ENCODE results near the gene CD40.

CD40 gene

DNA sequence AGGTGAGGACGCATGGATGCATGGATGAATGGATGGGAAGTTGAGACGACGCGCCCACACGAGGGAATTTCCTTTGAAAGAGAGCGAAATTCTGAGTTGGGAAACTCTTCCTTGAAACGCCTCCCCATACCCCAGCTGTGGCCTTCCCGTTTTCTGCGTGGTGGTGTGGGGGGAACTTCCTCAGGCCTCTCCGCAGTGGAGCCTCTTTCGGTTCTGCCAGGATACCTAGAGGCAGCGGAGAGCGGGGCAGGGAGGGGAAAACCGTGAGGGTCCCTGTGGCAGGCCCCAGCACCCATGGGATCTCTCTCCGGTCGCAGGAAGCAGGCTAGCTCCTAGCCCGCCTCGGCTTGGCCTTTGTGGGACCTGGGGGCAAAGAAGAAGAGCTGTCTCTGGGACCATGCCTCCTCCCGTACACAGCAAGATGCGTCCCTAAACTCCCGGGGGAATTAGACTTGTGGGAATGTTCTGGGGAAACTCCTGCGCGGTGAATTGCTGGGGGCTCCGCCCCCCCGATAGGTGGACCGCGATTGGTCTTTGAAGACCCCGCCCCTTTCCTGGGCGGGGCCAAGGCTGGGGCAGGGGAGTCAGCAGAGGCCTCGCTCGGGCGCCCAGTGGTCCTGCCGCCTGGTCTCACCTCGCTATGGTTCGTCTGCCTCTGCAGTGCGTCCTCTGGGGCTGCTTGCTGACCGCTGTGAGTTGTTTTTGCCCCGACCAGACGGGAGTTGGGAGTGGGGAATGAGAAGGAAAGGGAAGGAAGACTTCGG lies at the start of gene CD40:
TSS of gene CD40 (plus strand) at position 611 of the 764 bp plus-strand sequence. CDS start at position 641, 30 bp downstream.
- DNase-seq: peak in 45 of 51 donors; percentile 3 to 67 (median 35)

DNA sequence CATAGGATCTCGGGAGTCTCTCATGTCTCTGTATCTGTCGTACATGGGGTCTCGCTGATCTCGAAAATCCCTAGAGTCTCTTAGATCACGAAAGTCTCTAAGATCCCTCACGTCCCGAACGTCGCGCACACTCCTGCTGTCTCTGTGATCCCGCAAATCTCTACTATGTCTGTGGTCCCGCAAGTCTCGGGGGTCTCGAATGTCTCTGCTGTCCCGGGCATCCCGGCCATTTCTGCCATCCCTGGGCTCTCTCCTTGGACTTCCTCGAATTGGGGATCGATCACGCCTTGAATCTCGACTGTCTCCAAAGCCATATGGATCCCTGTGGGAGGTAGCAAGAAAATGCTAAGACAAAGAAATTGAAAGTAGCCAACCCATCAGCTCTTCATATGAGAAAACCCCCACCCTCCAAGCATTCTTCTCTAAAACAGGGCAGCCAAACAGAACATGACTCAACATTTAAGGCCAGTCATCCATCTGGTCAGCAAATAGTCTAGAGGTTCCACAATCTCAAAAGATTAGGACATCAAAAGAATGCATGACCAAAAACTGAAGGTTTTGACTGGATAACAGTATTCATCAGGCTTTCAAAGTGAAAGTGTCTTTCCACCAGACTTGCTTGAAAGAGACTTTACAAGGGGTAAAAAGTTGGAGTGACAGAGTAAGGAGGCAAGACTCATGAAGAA lies 47.8 kb upstream of the CD40 start:
- DNase-seq: no peak

- no peak for DNase-seq
These were observed 46.5 kb upstream of the CD40 start for GRCh38 chr20:46071573-46071972.

GRCh38 chr20:46073024-46073423 lies 45.1 kb upstream of the CD40 start:
- no peak for DNase-seq

DNA sequence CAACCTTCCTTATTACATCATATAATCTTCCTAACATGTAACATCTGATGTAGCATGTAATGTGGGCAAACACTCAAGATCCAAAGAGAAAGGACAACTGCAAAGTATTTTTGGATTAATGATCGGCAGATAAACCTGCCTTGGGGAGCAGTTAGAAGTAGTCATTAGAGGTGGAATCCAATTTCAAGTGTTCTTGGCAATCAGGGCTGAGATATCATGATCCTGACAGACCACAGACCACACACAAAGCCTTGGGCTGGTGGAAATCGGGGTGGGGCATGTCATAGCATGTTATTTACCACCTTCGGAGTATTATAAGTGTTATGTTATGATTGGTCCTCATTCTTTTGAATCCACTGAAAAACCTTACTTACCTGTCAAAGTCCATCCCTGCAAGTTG lies 44.7 kb upstream of the CD40 start:
- DNase-seq: no peak

DNA sequence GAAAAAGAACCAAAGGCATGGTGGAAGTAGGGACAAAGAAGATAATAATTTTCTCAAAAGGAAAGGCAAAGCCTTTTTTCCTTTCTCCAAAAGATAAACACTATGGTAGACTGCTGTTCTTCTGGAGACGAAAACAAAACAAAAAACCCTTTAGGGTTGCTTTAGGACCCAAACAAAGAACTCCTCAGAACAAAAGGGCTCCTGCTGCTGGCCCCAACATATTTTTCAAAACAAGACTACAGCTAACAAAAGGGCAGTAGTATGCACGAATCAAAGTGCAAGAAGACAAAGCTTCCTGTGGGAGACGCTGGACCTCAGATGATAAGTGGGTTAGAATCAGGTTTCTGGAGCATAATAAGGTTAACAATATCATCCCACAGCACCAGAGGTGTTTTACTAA lies 44.1 kb upstream of the CD40 start:
- no peak for DNase-seq

GRCh38 chr20:46076806-46077205 lies 41.3 kb upstream of the CD40 start:
- DNase-seq: no peak

DNA sequence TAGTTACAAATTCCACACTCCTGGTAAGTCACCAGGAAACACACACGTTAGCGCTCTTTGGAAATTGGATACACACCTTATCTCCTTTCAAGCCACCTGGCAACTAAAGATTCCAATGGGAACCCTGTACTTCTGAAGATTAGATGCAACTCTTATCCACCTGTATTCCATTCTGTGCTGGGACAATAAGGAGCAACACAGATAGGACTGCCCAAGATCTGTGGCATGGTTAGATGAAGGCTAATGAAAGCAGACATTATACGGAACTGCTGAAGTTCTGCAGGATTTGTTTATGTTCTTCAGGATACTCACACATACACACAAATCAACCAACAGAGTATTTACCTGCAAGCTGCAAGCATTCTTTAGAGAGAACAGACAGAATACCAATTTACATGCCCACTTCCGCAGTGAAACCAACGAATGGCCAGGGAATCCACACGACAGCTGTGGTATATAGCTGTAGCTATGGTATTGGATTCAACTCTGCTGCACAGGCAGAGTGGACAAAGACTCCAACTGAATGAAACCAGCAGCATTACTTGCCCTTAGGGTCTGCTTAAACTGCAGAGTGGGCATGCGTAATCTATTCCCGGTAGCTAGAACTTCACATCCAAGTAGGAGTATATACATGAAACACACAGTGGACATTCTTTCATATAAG lies 40.3 kb upstream of the CD40 start:
- DNase-seq: no peak

GRCh38 chr20:46078954-46079353 lies 39.2 kb upstream of the CD40 start:
- DNase-seq: peak in 9 of 51 donors; percentile 11 to 30 (median 21)

- DNase-seq: no peak
These were observed 37.0 kb upstream of the CD40 start for GRCh38 chr20:46081074-46081473.

GRCh38 chr20:46083101-46083500 lies 35.0 kb upstream of the CD40 start:
- no peak for DNase-seq

- DNase-seq: no peak
These were observed 34.5 kb upstream of the CD40 start for GRCh38 chr20:46083531-46084061.

GRCh38 chr20:46084805-46085178 lies 33.3 kb upstream of the CD40 start:
- DNase-seq: no peak

GRCh38 chr20:46085179-46085851 lies 32.8 kb upstream of the CD40 start:
- no peak for DNase-seq

GRCh38 chr20:46087161-46087560 lies 31.0 kb upstream of the CD40 start:
- DNase-seq: peak in 1 of 51 donors; percentile 10

GRCh38 chr20:46088409-46089166 lies 29.5 kb upstream of the CD40 start:
- peak in 1 of 51 donors; percentile 46 for DNase-seq

DNA sequence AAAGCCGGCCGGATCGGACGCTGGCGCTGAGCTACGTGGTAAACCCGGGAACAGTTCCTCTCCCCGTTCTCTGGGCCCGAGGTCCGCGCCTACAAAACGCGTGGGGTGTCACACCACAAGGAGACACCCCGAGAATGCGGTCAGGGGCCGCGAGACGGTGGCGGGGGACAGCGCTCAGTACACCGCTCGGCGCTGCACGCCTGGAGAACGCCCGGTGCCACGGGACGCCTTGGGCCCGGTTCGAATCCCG lies 29.0 kb upstream of the CD40 start:
- peak in 7 of 51 donors; percentile 50 to 80 (median 69) for DNase-seq

DNA sequence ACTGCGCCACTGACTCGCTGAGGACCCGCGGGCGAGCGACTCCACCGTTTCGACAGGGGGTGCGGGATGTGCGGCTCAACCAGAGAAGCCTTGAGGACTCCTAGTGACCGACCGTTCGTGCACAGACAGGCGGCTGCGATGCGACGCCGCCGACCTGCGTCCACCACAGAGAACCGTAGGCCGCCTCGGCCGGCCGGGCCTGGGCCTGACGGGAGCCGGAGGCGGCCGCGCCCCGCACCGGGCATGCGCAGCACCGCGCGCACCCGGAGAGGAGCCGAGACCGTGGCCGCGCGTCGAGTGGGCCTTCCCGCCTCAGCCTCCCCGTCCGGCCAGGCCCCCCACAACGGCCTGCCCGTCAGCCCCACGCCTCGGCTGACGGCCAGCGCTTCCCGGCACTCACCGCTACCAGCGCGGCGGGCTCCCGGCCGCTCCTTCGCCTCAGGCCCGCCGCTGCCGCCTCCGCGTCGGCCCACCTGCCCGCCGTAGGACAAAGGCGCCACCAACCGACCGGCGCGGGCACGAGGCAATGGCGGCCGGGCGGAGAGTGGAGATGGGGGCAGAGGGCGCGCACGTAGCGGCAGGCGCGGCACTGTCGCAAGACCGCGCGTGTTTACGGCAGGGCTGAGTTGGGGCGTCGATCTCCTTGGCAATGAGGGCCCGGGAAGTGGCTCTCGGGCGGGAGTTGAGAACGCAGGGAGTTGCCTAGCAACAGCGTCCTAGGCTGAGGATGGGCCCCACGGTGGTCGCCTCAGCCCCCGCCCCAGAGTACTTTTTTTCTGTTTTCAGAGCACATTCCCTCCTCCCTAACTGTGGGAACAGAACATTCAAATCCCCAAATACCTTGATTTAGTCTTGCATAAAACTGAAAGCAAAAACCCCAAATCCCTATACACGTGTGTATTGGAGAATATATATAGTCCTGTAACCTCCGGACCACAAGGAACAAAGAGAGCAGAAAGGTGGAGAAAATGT lies 28.4 kb upstream of the CD40 start, which contains the start of gene NCOA5:
TSS of gene NCOA5 (minus strand) at position 546 of the 972 bp plus-strand sequence. CDS start 10,538 bp downstream, outside the sequence.
- peak; percentile 60 to 97 (median 94) for DNase-seq
